HG03442 (cell line): ENCODE data around the gene MBNL2.

ENCODE experiments used
- ATAC-seq: cut with Tn5 transposase; IDR thresholded peaks from one replicate; pipeline ENCODE4 v1.9.1; 2021; ENCODE audit warnings: mild to moderate bottlenecking, moderate library complexity; ENCODE audit not compliant: unreplicated experiment

The MBNL2 gene

GRCh38 chr13:97434397-97435201, 212.5 kb downstream of the MBNL2 start:
- ATAC-seq = peak; percentile 1

- ATAC-seq = no peak
Measured at GRCh38 chr13:97435323-97435722, 213.2 kb downstream of the MBNL2 start.

DNA sequence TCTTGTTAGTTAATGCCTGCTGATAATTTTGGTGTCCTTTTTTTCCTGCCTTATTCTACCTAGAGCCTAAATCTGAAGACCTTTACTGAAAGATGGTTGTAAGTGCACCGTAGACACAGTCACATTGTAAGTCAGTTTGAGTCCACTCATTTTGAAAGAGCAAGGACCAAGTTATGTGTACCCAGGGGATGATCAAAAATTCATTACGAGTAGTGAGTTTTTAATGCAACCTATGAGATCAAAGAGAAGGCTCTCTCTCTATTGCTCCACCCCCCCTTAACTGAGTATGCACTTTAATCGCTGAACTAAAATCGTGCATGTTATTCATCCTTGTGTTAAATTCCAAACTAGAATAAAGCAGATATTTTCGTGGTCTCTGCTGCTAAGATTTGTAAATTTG, 213.7 kb downstream of the MBNL2 start:
- no peak for ATAC-seq

GRCh38 chr13:97436845-97437244, 214.7 kb downstream of the MBNL2 start:
- ATAC-seq = no peak

- no peak for ATAC-seq
Measured at GRCh38 chr13:97437729-97438128, 215.6 kb downstream of the MBNL2 start.

DNA sequence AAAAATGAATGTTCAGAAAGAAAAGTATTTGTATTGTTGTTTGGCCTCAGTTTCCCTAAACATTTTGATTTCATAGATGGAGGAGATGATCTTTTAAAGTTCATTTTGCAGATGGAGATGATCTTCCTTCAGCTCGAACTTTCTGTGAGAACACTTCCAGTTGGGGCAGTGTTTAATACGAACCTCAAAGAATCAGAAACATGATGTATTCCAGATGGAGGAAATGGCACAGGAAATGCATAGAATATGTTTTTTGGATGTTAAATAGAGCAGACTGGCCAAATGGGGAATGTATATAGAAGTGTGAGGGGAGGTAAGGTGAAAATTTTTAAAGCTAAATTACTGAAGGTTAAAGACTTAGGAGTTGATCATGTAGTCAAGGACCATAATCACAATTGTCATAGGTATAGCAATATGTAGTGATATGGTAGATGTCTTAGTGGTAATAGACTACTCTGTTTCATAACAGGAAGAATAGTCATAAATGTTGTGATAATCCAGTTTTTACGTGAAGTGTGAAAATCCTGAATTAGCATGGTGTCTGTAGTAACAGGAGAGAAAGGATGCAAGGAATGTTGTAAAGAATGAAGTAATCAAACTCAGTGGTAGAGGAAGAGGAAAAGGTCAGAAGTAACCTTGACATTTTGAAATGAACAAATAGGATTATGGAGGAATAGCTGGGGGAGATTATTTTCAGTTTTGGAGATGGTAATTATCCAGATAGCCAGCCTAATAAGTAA, 216.9 kb downstream of the MBNL2 start:
- ATAC-seq = no peak

GRCh38 chr13:97440598-97441170, 218.6 kb downstream of the MBNL2 start:
- no peak for ATAC-seq

- peak; percentile 69 for ATAC-seq
Measured at GRCh38 chr13:97441368-97441767, 219.2 kb downstream of the MBNL2 start.
